H54 (cell line): ENCODE measurements around the gene THAP5.

Experiments used
- DNase-seq: peaks from one replicate; pipeline ENCODE4 v3.0.0; 2011; ENCODE audit warnings: low spot score, mixed read lengths; ENCODE audit not compliant: insufficient read length
- FAIRE-seq: peaks from 3 replicates; lab custom pipeline; 2011; peaks lifted over from hg19 to GRCh38; lab: Jason Lieb, UNC
- POLR2A ChIP-seq: IDR thresholded peaks from 2 replicates; pipeline ENCODE4 v1.6.1; 2011; ENCODE audit warnings: low read depth, mild to moderate bottlenecking, low read length

Gene THAP5

GRCh38 chr7:108533712-108534111, 35.8 kb downstream of the THAP5 start:
- no peak for FAIRE-seq
- no peak for TF ChIP-seq POLR2A

GRCh38 chr7:108529341-108529740, 40.2 kb downstream of the THAP5 start:
- FAIRE-seq (no peak), DNase-seq (no peak)
- TF ChIP-seq POLR2A, result no peak

More at GRCh38 chr7:108533712-108534111, 35.8 kb downstream of the THAP5 start:
- no peak for DNase-seq

- no peak for DNase-seq
- no peak for TF ChIP-seq POLR2A
- no peak for FAIRE-seq
These were observed 41.3 kb downstream of the THAP5 start for GRCh38 chr7:108528183-108528712.

GRCh38 chr7:108526768-108527017, 42.8 kb downstream of the THAP5 start:
- FAIRE-seq (no peak), DNase-seq (no peak)
- no peak for TF ChIP-seq POLR2A

- TF ChIP-seq POLR2A, result peak; percentile 88
- DNase-seq (peak; percentile 81), FAIRE-seq (peak; percentile 94)
These were observed 43.3 kb downstream of the THAP5 start, which contains the start of gene PNPLA8 for GRCh38 chr7:108525985-108526767. Gene PNPLA8 (minus strand): TSS chr7:108526135. CDS start chr7:108515491, 10,644 bp downstream.

- TF ChIP-seq POLR2A, result no peak
- peak; percentile 68 for DNase-seq
- FAIRE-seq, result peak; percentile 58
These were observed 44.0 kb downstream of the THAP5 start for GRCh38 chr7:108525327-108525984.

GRCh38 chr7:108522780-108523179, 46.7 kb downstream of the THAP5 start:
- FAIRE-seq (no peak), DNase-seq (no peak)
- TF ChIP-seq POLR2A, result no peak

- FAIRE-seq (no peak), DNase-seq (no peak)
- TF ChIP-seq POLR2A, result no peak
These were observed 51.6 kb downstream of the THAP5 start for GRCh38 chr7:108517951-108518350.

GRCh38 chr7:108515630-108516029, 53.9 kb downstream of the THAP5 start:
- no peak for FAIRE-seq

GRCh38 chr7:108515013-108515412, 54.5 kb downstream of the THAP5 start:
- no peak for TF ChIP-seq POLR2A
- no peak for FAIRE-seq
- DNase-seq, result no peak

More at GRCh38 chr7:108515630-108516029, 53.9 kb downstream of the THAP5 start:
- DNase-seq, result no peak
- no peak for TF ChIP-seq POLR2A
